HG02981 (cell line): Measurements from ENCODE around the gene GPC2.
"Not testable (repeated sequence)": the region's sequence is repeated elsewhere in the genome, so short reads cannot be mapped to it uniquely, and the experiment has no call there.

Experiments
- ATAC-seq: cut with Tn5 transposase; IDR thresholded peaks from one replicate; pipeline ENCODE4 v1.9.1; 2021; ENCODE audit warnings: mild to moderate bottlenecking, moderate library complexity; ENCODE audit not compliant: unreplicated experiment

GPC2 gene

GRCh38 chr7:100153708-100154535 is 23.3 kb downstream of the GPC2 start:
- ATAC-seq: no peak

DNA sequence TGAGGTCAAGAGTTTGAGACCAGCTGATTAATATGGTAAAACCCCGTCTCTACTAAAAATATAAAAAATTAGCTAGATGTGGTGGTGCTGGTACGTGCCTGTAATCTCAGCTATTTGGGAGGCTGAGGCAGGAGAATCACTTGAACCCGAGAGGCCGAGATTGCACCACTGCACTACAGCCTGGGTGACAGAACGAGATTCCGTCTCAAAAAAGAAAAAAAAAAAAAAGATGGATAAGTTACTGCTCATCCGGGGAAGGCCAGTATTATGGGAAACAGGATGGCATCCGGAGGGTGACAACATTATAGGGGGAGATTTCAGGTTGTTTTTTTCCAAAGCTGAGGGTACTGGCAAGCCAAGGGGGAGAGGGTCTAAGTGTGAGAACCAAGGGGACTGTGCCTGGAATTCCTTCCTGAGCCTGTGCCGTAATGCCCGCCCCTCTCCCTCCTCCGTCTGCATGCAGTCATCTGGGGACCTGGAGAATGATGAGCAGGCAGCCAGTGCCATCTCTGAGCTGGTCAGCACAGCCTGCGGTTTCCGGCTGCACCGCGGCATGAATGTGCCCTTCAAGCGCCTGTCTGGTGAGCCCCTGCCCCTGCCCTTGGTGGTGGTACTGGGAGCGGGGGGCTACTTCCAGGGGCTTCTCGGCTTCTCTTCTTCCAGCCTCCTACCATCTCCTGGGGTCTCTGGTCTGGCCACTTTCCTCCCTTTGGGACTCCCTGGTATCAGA is 24.1 kb downstream of the GPC2 start:
- ATAC-seq: no peak

DNA sequence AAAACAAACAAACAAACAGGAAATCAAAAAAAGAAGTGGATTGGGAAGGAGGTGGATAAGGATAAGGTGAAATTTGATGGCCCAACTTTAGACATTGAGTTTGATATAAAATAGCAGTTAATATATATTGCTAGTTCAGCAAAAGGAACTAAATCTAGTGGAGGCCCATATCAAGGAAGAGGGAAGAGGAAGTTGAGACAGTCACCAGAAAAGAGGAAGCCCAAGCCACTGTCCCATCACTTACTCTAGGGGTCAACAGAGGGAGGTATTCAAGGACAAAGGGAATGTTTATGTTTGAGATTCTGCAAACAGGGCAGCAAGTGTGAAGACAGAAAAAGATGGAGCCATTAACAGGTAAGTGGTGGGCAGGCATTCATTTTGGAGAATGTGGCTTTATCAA is 24.8 kb downstream of the GPC2 start:
- no peak for ATAC-seq

- peak; percentile 99 for ATAC-seq
Measured at GRCh38 chr7:100148559-100149328, 28.4 kb downstream of the GPC2 start, which contains the start of gene LAMTOR4. LAMTOR4 (plus strand) TSS chr7:100148918; CDS start chr7:100148973, 55 bp downstream.

GRCh38 chr7:100148225-100148558 is 29.0 kb downstream of the GPC2 start:
- ATAC-seq: no peak

GRCh38 chr7:100147278-100147677 is 29.9 kb downstream of the GPC2 start:
- no peak for ATAC-seq

DNA sequence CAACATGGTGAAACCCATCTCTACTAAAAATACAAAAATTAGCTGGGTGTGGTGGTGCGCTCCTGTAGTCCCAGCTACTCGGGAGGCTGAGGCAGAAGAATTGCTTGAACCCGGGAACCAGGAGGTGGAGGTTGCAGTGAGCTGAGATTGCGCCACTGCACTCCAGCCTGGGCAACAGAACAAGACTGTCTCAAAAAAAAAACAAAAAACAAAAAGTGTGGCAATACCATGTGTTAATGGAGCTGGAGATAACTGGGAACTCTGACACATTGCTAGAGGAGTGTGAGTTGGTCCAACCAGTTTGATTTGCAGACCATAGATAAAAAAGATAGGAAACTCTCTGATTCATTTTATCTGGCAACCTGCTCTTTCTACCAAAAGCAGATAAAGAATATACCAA is 30.8 kb downstream of the GPC2 start:
- not testable (repeated sequence) for ATAC-seq

DNA sequence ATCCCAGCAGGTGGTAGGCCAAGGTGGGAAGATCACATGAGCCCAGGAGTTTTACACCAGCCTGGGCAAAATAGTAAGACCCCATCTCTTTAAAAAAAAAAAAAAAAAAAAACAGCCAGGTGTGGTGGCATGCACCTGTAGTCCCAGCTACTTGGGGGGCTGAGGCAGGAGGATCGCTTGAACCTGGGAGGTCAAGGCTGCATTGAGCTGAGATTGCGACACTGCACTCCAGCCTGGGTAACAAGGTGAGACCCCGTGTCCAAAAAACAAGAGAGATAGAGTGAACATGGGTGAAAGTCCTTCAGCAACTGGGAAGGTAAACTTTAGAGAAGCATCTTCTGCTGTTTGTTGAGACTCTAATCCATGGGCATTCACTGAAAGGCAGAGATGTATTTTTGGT is 34.7 kb downstream of the GPC2 start:
- no peak for ATAC-seq

GRCh38 chr7:100141555-100141949 is 35.6 kb downstream of the GPC2 start:
- ATAC-seq: no peak

- no peak for ATAC-seq
Measured at GRCh38 chr7:100137851-100138760, 39.1 kb downstream of the GPC2 start.

DNA sequence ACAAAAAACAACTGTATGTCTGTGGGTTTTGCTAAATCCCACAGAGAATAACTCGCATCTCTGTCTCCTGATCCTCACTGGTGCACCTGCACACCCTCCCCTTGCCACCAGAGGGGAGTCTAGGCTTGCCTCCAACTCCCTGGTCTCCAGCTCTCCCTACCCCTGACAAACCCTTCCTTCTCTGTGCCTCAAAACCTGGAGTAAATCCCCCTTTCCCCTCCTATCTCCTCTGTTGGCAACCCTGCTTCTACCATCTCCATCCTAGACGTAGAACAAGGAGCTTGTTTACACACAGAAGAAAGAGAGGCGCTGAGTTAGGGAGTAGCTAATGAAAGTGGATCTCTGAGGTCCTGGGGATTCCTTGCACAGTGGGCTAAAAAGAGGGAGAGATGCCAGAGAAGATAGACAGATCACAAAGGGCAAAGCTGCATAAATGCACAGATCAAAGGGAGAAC is 44.5 kb downstream of the GPC2 start:
- ATAC-seq: peak; percentile 56

DNA sequence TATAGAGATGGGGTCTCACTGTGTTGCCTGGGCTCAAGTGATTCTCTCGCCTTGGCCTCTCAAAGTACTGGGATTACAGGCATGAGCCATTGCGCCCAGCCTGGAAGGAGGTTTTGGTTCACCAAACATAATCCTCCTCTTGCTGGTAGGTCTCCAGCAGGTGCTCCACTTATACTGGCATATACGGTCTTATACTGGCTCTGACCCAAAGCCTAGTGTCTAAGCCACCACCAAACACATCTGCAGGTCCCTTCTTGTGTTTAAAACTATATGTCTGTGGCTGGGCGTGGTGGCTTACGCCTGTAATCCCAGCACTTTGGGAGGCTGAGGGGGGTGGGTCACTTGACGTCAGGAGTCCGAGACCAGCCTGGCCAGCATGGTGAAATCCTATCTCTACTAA is 45.1 kb downstream of the GPC2 start:
- no peak for ATAC-seq

DNA sequence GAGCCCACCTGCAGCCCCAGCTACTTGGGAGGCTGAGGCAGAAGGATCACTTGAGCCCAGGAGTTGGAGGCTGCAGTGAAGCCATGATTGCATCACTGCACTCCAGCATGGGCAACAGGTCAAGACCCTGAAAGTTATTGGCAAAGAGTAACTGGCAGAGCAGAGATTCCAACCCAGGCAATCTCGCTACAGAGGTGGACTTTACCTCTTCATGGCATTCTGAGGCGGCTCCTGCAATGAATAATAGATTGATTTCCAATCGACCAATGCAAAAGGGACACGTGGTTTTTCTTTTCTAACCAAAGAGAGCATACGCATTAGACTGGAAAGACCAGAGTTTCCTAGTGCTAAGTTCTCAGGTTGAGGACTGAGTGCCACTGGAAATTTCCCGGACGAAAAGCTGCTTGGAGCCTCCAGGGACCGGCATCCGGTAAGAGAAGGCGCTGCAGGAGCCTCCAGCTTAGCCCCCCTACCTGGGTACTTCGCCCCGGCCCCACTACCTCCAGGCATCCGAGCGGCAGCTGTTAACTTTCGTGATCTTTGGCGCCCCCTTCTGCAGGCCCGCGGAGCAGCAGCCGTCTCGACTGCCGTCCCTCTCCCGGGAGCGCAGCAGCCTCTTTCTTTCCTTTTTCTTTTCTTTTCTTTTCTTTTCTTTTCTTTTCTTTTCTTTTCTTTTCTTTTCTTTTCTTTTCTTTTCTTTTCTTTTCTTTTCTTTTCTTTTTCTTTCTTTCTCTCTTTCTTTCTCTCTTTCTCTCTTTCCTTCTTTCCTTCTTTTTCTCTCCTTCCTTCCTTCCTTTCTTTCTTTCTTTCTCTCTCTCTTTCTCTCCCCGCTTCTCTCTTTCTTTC is 46.4 kb downstream of the GPC2 start:
- ATAC-seq: no peak

- not testable (repeated sequence) for ATAC-seq
Measured at GRCh38 chr7:100130220-100130607, 47.0 kb downstream of the GPC2 start.

DNA sequence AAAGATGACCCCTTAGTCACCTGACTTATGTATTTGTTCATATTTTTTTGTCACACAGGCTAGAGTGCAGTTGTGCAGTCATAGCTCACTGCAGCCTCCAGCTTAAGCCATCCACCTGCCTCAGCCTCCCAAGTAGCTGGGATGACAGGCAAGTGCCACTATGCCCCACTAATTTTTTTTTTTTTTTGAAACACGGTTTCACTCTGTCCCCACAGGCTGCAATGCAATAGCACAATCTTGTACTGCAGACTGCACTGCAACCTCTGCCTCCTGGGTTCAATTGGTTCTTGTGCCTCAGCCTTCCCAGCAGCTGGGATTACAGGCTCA is 48.6 kb downstream of the GPC2 start:
- ATAC-seq: no peak

GRCh38 chr7:100127866-100128636 is 49.1 kb downstream of the GPC2 start:
- ATAC-seq: no peak

DNA sequence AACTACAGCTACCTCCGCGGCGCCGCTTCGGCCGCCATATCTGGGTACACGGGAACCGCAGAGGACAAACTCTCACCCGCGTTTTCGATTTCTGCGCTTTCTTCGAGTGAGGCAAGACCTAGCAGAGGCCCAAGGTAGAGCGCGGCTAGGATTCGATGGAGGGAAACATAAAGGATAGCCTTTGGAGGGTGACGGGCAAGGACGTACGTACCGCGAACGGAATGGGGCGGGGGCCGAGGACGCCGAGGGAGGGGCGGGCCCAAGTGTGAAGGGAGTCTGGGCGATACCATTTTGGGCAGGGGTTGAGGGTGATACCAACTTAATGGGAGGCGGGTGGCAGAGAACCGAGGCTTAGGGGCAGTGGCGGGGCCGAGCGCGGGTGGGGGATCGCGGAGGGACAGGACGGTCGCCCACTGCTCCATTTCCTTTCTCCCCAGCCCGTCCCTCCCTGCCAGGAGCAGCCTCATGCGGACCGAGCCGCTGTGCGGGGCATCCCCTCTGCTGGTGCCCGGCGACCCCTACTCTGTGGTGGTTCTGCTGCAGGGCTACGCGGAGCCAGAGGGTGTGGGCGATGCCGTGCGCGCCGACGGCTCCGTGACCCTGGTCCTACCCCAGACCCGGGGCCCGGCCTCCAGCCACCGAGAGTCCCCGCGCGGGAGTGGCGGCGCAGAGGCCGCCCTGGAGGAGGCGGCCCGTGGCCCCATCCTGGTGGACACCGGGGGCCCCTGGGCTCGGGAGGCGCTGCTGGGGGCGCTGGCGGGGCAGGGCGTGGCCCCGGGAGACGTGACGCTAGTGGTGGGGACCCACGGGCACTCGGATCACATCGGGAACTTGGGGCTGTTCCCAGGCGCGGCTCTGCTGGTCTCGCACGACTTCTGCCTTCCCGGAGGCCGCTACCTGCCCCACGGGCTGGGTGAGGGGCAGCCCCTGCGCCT is 50.0 kb downstream of the GPC2 start, which contains the start of gene MBLAC1:
TSS of gene MBLAC1 (plus strand) at position 37 of the 935 bp plus-strand sequence. CDS start at position 466, 429 bp downstream.
- ATAC-seq: peak; percentile 59
